Iris pigment epithelial cell (primary cell): ENCODE data around the gene ELL2.

Experiments used
- DNase-seq: peaks from one replicate; pipeline ENCODE4 v3.0.0-alpha.2; 2011; ENCODE audit warnings: low read depth

The ELL2 gene

DNA sequence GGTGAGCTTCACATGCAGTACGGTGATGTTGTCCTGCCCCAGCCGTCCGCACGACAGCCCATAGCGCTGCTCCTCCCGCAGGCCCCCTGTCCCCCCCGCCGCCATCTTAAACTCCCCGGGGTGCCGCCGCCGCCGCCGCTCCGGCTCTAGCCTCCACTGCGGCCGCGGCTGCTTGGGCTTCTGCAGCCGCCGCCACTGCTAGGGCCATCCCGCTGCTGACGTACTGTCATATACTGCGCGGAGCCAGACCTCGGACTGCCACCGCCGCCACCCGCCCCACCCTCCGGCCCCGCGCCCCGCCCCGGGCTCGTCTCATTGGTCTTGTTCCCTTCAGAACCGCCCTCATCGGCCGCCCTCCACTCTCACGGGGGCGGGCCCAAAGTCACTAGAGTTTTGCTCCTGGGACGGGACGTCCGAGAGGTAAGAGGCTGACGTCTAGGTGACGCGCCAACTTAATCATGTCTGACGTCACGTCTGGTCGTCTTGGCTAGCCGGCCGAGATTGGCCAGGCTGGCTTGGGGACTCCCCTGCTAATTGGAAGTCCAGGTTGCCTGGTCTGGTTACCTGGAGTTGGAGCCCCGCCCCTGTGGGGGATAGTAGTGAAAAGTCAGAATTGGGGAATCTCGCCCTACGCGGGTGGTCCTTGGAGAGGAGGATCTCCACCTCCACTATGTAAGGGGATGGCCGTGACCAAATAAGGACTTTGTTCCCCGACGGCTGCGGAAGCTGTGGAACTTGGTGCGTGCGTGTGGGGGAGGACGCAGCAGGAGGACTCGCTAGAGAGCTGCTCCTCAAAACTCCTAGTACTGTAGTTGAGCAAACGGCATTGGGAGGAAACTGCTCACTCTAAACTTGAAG, at the start of gene ELL2:
Gene ELL2, minus strand, starts transcription at position 235 of the 858 bp plus-strand sequence. Its CDS starts 130 bp downstream, at position 105.
- DNase-seq = peak; percentile 100

DNA sequence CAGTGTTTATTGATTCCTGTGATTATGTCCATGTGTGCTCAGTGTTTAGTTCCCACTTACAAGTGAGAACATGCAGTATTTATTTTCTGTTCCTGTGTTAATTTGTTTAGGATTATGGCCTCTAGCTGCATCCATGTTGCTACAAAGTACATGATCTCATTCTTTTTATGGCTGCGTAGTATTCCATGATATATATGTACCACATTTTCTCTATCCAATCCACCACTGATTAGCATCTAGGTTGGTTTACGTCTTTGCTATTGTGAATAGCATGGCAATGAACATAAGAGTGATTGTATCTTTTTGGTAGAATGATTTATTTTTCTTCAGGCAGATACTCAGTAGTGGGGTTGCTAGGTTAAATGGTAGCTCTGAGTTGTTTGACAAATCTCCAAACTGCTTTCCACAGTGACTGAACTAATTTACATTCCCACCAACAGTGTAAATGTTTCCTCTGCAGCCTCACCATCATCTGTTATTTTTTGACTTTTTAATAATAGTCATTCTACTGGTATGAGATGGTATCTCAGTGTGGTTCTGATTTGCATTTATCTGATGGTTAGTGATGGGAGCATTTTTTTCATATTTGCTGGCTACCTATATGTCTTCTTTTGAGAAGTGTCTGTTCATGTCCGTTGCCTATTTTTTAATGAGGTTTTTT, 47.5 kb upstream of the ELL2 start:
- no peak for DNase-seq

DNA sequence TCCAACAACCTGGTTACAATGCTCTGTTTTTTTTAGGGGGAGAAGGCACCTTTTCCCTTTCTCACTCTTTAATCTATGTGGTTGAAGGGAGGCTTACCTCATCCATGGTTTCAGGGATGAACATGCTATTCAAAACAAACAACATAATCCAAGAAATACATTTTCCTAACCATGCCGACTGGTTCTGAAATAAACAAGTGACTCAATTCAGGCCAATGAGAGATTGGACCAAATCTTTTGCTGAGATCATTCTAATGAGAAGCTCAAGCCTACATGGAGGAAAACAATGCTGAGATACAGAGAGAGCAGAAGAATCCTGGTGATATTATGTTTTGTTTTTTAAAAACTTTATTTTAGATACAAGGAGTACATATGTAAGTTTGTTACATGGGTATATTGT, 46.8 kb upstream of the ELL2 start:
- peak; percentile 48 for DNase-seq

DNA sequence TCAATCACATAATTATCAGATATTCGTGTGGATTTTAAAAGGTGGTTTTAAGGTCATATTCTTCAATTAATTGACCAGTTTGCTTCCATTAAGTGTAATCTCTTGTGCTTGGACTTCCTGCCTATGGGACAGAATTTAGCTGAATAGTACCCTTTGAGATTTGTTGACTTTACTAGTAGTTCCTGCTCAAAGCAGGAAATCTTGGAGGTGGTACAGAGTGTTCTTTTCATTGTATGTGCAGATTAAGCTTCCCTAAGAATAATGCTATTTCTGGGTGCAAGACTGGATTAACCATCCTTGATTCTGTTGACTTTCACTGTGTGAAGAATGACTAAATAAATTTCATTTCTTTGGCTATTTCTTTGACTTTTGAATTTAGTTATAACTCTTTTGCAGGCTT, 45.4 kb upstream of the ELL2 start:
- no peak for DNase-seq

DNA sequence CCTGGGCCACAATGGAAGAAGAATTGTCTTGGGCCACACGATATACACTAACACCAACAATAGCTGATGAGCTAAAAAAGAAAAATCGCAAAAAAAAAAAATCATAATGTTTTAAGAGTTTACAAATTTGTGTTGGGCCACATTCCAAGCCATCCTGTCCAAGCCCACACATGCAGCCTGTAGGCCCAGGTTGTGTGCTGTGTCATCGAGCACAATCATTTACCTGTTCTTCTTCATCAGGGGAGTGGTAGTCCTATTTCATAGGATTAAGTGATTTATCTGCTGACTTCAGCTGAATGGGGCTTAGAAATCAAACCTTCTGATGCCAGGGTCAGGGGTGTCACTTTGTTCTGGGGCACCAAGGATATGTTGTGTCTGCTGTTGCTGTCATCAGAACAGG, 44.6 kb upstream of the ELL2 start:
- no peak for DNase-seq

DNA sequence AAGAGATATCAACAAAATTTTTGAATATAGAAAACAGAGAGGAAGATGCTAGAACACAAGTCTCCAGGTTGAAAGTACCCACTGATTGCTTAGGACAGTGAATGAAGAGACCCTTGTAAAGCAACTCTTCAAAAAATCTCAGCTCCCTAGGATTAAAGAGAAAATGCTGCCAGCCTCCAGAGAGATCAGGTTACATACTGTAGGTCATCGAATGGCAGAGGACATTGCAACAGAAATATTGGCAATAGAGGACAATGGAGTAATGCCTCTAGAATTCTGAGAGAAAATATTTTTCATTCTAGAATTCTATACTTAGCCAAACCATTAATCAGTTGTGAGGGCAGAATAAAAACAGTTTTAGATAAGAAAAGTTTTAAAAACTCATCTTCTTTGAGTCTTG, 43.1 kb upstream of the ELL2 start:
- DNase-seq = no peak

DNA sequence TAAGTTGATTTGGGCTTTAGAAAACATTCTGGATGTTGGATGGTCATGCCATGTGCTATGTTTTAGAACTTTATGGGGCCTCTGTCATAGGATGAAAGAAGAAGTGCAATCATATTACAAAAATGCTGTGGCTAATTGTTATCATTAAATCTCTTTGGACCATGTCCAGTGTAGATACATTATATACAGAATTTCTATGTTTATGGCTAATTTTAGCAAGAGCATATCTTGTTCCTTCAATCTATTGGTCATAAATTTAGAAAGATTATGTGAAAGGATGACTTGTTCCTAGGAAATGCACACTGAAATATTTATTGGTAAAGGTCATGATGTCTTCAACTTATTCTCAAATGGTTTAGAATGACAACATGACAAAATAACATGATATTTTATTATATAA, 42.4 kb upstream of the ELL2 start:
- no peak for DNase-seq

DNA sequence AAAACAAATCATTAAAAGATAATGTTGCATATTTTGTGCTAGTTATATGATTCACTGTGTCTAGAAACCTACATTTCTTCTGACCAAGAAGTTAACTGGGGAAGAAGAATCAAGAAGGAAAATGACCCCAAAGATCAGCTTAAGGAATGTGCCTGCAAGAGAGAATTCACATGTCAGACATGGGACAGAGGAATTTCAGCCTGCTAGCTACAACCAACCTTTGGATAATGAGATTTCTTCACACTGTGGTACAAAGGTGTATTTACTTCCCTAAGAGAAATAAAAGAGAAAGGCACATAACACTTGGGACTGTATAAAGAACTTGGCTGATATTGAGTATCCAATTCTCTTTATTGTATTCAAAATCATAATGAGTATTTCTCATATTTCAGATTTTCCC, 39.6 kb upstream of the ELL2 start:
- DNase-seq = peak; percentile 50

DNA sequence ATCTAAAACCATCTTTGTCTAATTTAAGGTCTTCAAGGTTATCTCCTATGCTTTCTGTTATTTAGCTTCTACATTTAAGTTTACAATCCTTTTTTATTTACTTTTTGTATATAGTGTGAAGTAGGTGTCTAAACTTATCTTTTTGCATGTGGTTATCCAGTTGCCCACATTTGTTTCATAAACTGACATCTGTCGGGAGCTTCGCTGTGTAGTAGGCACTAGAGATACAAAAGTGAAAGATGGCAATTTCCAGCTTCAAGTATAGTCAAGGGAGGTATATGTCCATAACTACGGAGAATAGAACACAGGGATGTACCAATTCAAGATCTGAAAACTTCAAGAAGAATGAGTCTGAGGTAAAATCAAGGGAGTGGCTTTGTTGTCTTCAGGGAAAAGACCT, 38.7 kb upstream of the ELL2 start:
- DNase-seq = no peak

DNA sequence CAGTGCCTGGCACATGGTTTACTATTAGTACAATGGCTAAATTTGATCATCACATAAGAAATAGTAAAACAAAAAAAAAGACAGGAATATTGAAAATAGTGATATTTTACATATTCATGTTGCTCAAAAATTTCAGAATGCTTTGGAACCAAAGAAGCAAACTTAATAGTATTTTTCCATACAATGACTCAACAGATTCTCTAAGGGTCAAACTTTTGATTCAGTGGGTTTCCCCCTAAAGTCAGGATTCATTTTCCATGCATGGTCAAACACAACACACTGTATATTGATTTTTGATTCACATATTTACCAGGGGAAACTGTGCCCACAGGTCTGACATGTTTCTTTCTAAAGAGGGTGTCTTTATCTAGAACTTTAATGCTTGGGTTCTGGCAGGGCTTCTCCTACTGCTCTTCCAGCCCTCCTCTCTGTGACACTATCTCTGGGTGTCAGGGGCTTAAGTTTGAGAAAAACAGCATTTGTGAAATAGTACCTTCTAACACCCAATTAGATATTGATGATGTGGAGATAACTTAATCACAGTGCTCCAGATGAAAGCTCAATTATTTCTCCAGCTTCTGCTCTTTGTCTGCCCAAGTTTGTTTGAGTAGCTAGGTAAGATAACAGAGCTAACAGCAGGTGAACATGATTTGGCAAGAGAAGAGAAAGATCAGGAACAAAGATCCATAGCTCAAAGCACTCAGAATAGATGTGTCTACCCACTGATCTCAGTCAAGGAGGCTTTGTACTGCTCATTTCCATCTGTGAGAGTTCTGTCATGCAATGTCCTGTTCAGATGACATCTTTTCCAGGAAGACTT, 35.5 kb upstream of the ELL2 start:
- DNase-seq = no peak

DNA sequence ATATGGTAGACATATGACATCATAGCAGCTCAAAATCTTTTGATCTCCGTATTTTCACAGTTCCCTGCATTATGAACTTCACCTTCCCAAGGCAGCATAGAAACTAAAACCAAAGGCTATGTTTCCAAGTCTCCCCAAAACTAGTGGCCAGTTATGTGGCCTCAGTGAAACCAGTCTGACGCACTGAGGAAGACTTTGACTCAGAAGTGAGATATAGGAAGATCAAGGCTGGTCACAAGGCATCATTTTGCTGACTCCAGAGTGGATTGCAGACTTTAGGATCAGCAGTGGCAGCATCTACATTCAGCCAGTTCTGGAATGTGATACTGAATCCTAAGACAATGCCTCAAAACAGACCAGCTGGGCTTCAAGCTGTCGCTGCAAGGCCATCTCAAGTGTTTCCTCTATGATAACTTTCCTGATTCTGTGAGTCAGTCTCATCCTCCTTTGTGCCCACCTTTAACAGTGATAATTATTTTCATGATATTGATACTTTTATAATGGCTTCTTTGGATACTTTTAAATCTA, 34.4 kb upstream of the ELL2 start:
- DNase-seq = no peak

DNA sequence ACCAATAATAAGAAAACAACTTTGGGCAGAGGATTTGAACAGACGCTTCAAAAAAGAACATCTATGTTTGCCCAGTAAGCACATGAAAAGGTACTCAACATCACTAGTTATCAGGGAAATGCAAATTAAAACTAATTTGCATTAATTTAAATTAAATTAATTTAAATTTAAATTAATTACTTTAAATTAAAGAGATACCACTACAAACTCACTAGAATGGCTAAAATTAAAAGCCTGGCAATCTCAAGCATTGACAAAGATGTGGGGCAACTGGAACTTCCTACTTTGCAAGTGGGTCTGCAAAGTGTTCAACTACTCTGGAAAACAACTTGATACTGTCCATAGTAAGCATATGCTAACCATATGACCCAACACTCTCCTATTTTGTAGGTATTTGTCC, 32.1 kb upstream of the ELL2 start:
- no peak for DNase-seq

DNA sequence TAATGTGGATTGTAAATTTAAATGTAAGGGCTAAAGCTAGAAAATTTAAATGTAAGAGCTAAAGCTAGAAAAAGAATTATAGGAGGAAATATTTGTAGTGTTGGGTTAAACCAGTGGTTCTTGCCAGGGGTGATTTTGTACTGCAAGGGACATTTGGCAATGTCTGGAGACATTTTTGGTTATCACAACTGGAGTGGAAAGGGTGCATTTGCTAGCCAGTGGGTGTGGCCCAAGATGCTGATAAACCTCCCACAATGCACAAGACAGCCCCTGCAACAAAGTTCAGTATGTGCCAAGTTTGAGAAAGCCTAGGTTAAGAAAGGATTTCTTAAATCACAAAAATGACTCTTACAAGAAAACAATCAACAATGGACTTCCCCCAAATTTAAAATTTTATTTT, 31.6 kb upstream of the ELL2 start:
- no peak for DNase-seq

DNA sequence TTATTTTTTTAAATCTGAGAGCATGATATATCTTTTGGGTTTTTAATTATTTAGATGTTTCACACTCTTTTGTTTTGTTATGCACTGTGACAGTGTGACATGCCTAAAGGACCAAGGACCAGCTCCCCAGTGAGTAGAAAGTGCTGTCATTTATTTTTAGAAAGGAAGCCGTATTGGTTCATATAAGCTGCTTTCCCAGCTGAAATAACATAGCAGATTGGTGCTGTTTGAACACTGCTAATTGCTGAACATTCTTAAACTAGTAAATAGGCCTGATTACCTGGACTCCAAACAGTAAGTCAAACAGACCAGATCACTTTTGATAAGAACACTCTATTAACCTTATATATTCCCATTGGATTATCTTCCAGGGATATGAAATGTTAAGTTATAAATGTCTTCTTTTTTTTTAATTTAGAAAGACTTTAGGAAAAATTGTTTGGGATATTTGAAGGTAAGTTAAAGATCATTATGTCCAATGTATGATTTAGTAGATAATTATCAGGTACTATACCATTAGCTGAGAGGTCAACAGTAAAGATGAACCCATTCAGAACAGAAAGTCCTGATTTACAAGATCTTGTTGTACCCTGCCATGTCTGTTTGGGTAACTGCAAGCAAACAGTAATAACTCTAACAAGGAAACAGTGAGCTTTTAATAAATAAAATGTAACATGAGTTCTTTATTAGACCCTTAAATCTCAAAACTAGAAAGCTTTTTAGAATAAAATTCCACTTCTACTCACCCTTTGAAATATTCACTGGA, 27.8 kb upstream of the ELL2 start:
- no peak for DNase-seq

DNA sequence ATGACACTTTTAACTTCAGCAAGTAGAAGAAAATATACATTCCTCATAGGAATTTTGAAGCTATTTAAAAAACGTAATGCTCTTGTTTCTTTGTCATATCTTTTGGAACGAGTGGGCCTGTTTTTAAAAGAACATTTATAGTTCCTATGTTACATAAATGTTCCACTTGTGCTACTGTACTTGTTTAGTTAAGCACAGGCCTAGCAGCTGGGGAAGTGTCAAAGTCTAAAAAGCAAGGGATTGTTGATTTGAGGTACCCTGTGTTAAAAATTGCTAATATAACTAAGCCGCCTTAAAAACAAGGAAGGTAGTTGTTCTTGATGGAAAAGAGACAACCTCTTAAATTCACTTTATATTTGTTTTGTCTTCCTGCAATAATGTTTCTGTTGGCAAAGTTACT, 27.2 kb upstream of the ELL2 start:
- DNase-seq = no peak

DNA sequence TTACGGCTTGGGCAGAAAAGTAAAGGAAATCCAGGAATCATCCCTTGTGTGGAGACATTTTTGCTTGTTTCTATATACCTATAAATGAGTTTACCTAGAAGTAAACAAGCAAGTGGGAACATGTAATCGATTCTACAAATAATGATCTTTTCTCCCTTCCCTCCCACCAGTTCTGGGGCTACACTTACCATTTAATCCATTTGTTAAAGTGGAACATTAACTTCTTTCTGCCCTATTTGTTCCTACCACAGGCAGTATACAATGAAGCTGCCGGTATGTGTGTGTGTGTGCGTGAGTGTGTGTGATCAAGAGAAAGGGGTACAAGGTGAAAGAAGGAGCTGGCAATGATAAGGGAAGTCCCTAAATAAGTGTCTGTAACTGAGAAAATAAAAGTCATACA, 26.4 kb upstream of the ELL2 start:
- DNase-seq = no peak

DNA sequence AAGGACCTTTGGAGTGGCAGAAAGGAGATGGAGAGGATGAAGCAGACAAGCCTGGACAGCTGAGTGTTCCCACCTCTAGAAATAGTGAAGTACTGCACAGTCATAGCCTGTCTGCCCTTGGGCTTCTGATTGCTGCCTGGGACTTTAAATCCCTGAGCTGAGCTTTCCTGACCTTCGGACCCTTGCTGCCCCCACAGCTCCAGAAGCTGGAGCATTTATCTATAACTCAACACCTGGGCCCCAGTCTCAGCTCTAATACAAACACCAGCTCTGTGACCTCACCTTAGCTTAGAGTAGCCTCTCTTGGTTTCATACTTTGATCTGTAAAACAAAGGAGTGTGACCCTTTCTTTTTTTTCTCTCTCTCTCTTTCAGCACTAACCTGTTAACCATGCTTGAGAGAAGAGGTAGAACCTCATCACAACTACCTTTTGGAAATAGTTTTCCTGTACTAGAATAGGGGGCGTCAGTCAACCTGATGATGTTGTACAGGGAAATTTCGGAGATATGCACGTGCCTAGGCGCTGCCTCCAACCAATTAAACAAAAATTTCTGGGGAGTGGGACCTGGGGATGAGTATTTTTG, 25.4 kb upstream of the ELL2 start:
- no peak for DNase-seq

DNA sequence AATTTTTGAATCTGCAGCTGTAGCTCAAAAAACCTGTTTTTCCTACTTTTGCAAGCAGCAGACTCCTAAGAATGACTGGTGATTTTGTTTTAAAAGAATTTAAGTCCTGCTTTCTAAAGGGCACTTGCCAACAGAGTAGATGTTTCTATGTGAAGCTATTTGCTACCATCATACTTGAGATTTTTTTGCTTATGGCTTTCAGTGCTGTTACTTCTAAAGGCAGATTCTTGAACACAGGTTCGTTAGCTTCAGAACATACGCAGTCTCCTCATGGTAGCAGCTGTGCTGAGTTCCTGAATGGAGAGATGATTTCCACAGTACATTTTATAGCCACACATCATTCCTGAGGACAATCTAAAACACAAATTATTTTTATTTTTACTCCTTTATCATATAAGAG, 24.4 kb upstream of the ELL2 start:
- DNase-seq = no peak

DNA sequence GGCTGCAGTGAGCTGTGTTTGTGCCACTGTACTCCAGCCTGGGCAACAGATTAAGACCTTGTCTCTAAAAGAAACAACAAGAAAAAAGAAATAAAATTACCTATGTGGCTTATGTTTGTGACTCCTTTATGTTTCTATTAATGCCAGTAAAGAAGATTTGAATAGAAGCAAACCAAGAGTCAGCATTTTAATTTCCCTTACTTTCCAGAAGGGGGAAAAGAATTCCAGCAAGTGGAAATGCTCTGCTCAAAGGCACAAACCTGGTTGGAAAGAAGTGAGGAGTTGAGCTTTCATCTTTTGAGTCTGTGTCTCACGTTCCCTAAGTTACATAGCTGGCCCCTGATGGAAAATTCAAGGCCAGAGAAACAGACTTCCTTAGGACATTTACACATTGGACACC, 23.6 kb upstream of the ELL2 start:
- DNase-seq = no peak

DNA sequence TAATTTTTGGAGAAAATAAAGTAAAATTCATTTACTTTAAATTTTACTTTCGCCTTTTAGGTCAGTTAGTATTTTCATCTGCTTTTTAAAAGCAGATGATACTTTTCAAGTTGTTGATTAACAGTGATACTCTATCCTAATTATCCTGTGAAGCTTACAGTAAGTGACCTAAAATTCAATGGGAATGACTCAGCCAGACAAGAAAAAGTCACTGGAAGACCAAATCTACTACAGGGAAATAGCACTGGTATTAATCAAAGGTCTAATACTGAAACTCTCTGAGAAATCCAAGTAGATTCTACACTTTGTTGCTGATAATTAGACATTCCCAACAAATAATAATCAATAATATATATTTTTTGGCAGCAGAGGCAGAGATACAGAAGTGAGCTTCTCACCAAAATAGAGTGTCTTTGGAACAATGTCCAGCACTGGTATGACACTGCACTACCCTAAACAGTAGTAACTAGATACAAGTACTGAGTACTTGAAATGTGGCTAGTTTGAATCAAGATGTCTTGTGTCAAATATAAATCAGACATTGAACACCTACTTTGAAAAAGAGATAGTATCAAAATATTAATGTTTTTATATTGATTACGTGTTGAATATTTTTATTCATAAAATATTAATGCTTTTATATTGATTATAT, 22.8 kb upstream of the ELL2 start:
- DNase-seq = peak; percentile 62

DNA sequence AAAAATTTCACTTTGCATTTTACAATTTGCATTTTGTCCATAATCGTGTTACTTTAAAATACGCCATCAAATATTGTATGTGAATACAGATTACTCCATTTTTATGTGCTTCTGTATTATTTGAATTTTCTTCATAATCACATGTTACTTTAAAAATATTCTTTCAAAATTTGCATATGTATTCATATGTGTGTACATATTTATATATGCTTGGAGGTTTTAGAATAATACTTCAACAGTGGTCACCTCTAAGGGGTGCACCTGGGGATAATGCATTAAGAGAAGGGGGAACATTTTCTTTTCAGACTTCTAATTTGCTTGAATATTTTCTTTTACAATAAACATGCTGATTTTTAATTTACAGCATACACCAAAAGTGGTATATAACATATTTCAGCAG, 21.9 kb upstream of the ELL2 start:
- DNase-seq = no peak
